Loucy (cell line): ENCODE measurements around the gene RHBDL3.
A peak's percentile ranks its signal among the peaks of the same experiment; 100 is the strongest.

ENCODE experiments used
- H2AFZ ChIP-seq: fragments of 200-600 bp; sonication (generic); 2 replicates; pipeline ENCODE4 v1.6.0; 2016; ENCODE audit warnings: antibody characterized with exemption, mild to moderate bottlenecking, low read length, moderate library complexity
- H3F3A ChIP-seq: fragments of 200-600 bp; 2 replicates; pipeline ENCODE4 v1.6.0; 2016; ENCODE audit warnings: antibody characterized with exemption, low read depth, mild to moderate bottlenecking
- H3K27me3 ChIP-seq: fragments of 200-600 bp; sonication (generic); 2 replicates; pipeline ENCODE4 v1.6.1; 2014; ENCODE audit warnings: low read length, mild to moderate bottlenecking; ENCODE audit not compliant: insufficient read depth, poor library complexity, severe bottlenecking
- H3K36me3 ChIP-seq: fragments of 200-600 bp; sonication (generic); 2 replicates; pipeline ENCODE4 v1.6.1; 2016; ENCODE audit warnings: low read length; ENCODE audit not compliant: insufficient read depth
- H3K4me1 ChIP-seq: fragments of 200-600 bp; sonication (generic); 2 replicates; pipeline ENCODE4 v1.5.1; 2014; ENCODE audit warnings: low read length, mild to moderate bottlenecking; ENCODE audit not compliant: insufficient read depth, poor library complexity, severe bottlenecking
- H3K4me2 ChIP-seq: fragments of 200-600 bp; sonication (generic); 2 replicates; pipeline ENCODE4 v1.6.0; 2014; ENCODE audit warnings: antibody characterized with exemption, low read length, low read depth, mild to moderate bottlenecking; ENCODE audit not compliant: poor library complexity, severe bottlenecking
- H3K4me3 ChIP-seq: fragments of 200-600 bp; sonication (generic); 2 replicates; pipeline ENCODE4 v1.5.1; 2014; ENCODE audit warnings: low read length, mild to moderate bottlenecking, mixed read lengths; ENCODE audit not compliant: poor library complexity, severe bottlenecking
- H3K79me2 ChIP-seq: fragments of 200-600 bp; sonication (generic); 2 replicates; pipeline ENCODE4 v1.6.1; 2014; ENCODE audit warnings: low read length; ENCODE audit not compliant: insufficient read depth
- H3K9ac ChIP-seq: fragments of 200-600 bp; sonication (generic); 2 replicates; pipeline ENCODE4 v1.6.0; 2014; ENCODE audit warnings: mild to moderate bottlenecking, low read depth, low read length, moderate library complexity; ENCODE audit not compliant: poor library complexity, severe bottlenecking
- H3K9me2 ChIP-seq: fragments of 200-600 bp; sonication (generic); replicated peaks from 2 replicates; pipeline ENCODE4 v1.6.1; 2016; ENCODE audit warnings: low read depth, low read length, mixed read lengths
- H3K9me3 ChIP-seq: fragments of 200-600 bp; sonication (generic); 2 replicates; pipeline ENCODE4 v1.6.1; 2014; ENCODE audit warnings: mild to moderate bottlenecking, antibody characterized with exemption, low read length, low read depth; ENCODE audit not compliant: insufficient read depth
- H4K20me1 ChIP-seq: fragments of 200-600 bp; sonication (generic); 2 replicates; pipeline ENCODE4 v1.6.0; 2014; ENCODE audit warnings: antibody characterized with exemption, low read length, mild to moderate bottlenecking; ENCODE audit not compliant: insufficient read depth, poor library complexity, severe bottlenecking
- CTCF ChIP-seq: fragments of 200-600 bp; sonication (generic); conservative IDR thresholded peaks from 2 replicates; pipeline ENCODE4 v1.5.1; 2014; ENCODE audit warnings: mild to moderate bottlenecking, antibody characterized with exemption, low read length
- EZH2phosphoT487 ChIP-seq: fragments of 200-600 bp; IDR thresholded peaks from 2 replicates; pipeline ENCODE4 v1.6.1; 2018; ENCODE audit warnings: antibody characterized with exemption, mild to moderate bottlenecking, moderate library complexity, borderline replicate concordance

The RHBDL3 gene

GRCh38 chr17:32345951-32346600, 80.4 kb downstream of the RHBDL3 start:
- no peak overlapping the region for H2AFZ ChIP-seq
- H3K79me2 ChIP-seq = peaks cover 26% of the 10 kb centered on the region
- no peaks in the 10 kb centered on the region for H3K9me3 ChIP-seq
- 0 out of 2 replicates have a peak, but pooled peaks cover 6% of the 10 kb centered on the region for H3K36me3 ChIP-seq
- H3F3A ChIP-seq = no peaks in the 10 kb centered on the region
- H3K4me2 ChIP-seq = no peak overlapping the region
- H3K27me3 ChIP-seq = peaks cover 6% of the 10 kb centered on the region
- H4K20me1 ChIP-seq = peaks cover 9% of the 10 kb centered on the region
- no peak overlapping the region for H3K4me3 ChIP-seq
- H3K4me1 ChIP-seq = peaks cover 24% of the 10 kb centered on the region
- TF ChIP-seq CTCF (no peak), EZH2phosphoT487 (no peak)
- no peak overlapping the region for H3K9ac ChIP-seq
- no peaks in the 10 kb centered on the region for H3K9me2 ChIP-seq

GRCh38 chr17:32348483-32348800, 82.8 kb downstream of the RHBDL3 start:
- Histone ChIP-seq H3K4me1 (peaks cover 26% of the 10 kb centered on the region), H3K36me3 (peaks cover 9% of the 10 kb centered on the region), H2AFZ (no peak overlapping the region), H3K9me3 (no peaks in the 10 kb centered on the region), H3K4me2 (peak overlapping the region; percentile 78), H3K79me2 (peaks cover 44% of the 10 kb centered on the region), H4K20me1 (peaks cover 33% of the 10 kb centered on the region), H3K4me3 (no peak overlapping the region), H3K9me2 (no peaks in the 10 kb centered on the region), H3K27me3 (peaks cover 6% of the 10 kb centered on the region), H3K9ac (no peak overlapping the region), H3F3A (no peaks in the 10 kb centered on the region)
- TF ChIP-seq CTCF (no peak), EZH2phosphoT487 (no peak)

GRCh38 chr17:32349503-32349853, 83.8 kb downstream of the RHBDL3 start:
- Histone ChIP-seq H3K4me3 (peak overlapping the region; percentile 93), H3K36me3 (peaks cover 17% of the 10 kb centered on the region), H4K20me1 (peaks cover 42% of the 10 kb centered on the region), H2AFZ (peak overlapping the region; percentile 90), H3K79me2 (peaks cover 55% of the 10 kb centered on the region), H3K9me2 (no peaks in the 10 kb centered on the region), H3K27me3 (peaks cover 6% of the 10 kb centered on the region), H3K4me1 (peaks cover 33% of the 10 kb centered on the region), H3K9ac (peak overlapping the region; percentile 98), H3K9me3 (no peaks in the 10 kb centered on the region), H3K4me2 (peak overlapping the region; percentile 78), H3F3A (no peaks in the 10 kb centered on the region)
- no peak for TF ChIP-seq CTCF
- no peak for TF ChIP-seq EZH2phosphoT487
